Measurements from ENCODE around the gene HLA-B.

The HLA-B gene

DNA sequence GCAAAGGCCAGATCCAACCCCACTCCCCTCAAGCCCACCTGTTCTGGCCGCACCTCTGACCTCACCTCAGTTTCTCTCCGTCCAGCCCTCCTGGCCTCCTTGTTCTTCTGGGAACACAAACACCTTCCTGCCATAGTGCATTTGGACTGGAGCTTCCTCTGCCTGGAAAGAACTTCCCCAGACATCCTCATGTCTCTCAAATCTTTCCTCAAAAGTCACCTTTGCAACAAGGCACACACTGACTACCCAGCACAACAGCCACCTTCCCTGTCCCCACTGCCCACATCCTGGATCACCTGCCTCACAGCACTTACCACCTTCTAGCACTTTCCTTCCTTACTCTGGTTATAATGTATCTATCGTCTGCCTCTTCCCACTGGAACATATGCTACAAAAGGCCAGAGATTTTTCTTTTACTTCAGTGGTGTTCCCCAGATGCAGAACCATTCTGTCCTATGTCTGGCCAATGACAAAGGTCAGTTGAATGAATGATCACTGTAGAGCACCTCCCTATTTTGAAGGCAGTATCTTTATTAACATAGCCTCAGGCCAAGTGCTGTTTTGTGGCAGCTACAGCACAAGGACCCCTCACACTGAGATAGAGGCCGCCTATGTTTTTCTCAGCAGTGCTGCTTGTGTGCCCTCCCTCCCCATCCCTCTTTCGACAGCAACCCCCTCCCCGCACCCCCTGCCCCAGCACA lies 4.1 kb downstream of the HLA-B start:
- no peak for DNase-seq (ENCODE audit: low read depth in 2 of 2)

DNA sequence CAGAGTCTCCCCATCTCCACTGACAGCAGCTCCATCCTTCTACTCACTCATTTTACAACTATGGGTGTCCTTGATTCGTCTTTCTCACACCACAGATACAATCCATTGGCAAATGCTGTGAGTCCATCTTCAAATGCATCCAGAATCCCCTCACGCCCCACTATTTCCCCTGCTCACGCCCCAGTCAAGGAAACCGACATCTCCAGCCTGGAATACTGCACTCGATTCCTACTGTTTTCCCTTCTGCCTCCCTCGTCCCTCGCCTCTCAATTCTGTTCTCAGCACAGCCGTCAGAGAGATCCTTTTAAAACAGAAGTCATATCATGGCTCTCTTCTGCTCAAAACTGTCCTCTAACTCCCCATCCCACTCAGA lies 4.7 kb downstream of the HLA-B start:
- DNase-seq (ENCODE audit: low read depth in 2 of 2) = no peak

DNA sequence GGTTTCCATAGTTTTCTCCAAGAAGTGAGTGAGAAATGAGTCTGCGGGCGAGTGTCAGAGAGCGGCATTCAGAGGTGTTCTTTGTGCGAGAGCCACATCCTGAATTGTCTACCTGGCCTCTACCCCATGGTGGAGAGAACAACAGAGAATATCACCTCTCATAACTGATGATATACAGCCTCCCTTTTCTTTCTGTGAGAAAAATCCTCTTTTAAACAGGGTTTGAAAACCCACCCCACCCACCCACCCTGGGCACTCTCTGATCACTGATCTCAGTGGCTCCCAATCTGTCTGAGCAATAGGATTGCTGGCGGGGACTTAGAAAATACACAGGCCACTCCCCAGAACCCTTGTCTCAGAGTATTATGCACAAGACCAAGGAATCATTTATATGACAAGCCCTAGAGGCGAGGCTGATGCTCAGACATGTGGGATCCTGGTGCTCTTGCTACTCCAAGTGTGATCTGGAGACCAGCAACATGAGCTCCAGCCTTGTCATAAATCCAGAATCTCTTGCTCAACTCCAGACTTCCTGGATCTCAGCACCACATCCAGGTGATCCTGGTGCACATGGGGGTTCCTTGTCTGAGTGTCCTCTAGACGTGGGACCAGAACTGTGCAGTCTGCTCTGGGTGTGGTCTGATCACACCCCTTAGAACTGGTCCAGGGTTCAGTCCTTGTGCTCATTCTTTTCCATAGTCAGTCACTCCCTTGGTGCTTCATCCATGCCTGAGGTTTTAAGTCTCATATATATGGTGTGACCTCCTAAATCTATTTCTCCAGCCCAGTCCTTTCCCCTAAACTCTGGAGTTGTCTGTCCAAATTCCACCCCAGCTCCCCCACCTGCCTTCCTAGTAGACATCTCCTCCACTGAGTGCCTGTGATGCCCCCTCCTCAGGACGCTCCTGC lies 5.3 kb downstream of the HLA-B start:
- no peak for DNase-seq (ENCODE audit: low read depth in 2 of 2)

DNA sequence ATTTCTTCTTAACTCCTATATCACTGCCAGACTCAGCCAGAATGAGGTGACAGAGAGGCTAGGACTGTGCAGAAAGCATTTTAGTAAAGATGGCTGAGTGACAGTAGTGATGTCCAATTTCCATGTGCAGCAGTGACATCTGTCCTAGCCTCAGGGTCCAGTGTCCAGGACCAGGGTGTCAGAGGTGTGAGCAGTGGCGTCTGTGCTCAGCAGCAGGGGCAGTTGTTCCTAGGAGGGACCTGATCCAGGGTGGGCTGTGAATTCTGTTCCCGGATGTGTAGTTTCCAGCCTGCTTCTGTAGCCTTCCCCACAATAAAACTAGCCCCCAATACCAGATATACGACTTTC lies 6.0 kb downstream of the HLA-B start:
- no peak for DNase-seq (ENCODE audit: low read depth in 2 of 2)

DNA sequence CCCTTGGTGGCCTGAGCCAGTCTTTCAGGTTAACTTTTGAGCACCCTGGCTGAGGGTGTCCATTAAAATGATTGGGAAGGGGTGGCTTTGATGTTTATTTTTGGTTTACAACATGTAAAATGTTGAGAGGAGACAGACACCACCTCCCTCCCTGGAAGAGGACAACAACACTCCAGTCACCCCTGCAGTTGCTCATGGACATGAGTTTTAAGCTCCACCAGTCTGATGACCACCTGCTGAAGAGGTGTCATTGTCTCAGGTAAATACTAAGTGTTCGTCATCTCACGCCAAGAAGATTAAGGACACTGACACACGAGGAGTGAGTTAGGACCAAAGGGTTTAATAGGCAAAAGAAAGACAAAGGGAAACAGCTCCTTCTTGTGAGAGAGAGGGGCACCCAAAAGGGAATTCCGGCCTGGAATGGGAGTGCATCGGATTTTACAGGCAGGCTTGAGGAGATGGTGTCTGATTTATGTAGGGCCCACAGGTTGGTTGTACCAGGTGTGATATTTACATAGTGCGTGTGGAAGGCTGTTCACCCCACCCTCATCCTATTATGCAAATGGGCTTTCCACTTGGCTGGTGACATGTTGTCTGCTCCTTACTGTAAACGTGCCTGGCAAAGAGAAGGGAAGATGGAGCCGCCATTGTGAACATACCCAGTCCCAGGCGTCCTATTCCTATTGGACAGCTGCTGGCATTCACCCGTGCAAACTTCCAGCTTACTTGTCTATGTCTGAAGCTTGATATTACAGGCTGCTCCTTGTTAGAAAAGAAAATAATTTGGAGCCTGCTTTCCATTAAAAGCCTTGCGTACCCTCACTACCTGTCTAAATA lies 6.6 kb downstream of the HLA-B start:
- DNase-seq (ENCODE audit: low read depth in 2 of 2) = no peak

DNA sequence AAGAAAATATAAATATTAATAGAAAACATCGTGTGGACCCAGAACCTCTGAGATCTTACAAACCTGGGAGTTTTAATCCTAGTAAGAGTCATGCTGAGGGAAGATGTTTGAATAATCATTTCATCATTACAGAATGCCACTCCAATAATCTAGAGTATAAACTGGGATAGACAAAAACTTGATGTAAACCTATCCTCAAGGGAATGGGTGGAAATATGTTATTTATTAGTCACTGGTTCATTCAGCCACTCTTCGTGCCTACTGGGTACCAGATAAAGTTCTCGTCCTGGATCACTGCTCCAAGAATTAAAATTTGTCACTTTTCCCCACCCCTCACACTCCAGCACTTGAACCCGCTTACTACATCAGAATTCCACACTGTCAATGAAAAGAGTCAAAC lies 7.7 kb downstream of the HLA-B start:
- no peak for DNase-seq (ENCODE audit: low read depth in 2 of 2)

DNA sequence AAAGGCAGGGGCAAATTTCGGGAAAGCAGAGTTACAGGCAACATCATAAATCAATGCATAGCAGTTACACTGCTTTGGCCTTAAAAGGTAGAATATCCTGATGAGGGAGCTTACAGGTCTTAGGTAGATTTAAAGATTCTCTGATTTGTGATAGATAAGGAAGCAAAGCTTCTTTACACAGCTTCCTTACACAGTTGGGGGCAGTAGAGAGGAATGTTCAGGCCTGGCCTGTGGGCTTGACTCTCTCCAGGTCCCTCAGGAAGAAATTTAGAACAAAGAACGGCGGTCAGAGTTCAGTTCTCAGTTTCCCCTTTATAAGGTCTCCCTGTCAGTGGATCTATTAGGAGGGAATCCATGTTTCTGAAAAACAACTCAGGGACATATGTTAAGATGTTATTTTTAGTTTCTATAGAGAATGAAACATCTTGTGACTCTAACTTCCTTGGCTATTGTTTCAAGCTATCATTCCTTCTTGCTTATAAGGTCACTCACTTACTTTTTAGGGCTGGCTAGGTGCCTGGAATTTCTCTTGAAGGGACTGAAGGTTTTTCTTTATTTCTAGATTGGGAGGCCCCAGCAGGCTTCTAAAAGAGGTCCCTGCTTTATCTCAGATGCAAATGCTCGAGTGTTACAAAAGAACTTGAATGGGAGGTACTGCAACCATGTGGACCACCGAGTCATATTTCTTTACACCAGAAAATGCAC lies 11.8 kb downstream of the HLA-B start:
- DNase-seq (ENCODE audit: low read depth in 2 of 2) = no peak

DNA sequence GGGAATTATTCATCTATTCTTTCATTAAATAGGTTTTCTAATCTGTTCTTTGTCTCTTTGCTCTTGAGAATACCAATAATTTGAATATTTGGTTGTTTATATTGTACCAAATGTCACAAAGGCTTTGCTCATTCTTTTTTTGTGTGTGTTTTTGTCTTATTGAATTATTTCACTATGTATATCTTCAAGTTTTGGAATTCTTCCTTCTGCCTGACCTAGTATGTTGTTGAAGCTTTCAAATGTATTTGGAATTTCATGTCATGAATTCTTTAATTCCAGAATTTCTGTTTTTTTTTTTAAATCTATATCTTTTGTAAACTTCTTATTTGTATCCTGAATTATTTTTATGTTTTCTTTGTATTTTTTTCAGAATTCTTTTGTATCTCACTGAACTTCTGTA lies 16.8 kb downstream of the HLA-B start:
- DNase-seq (ENCODE audit: low read depth in 2 of 2) = no peak

DNA sequence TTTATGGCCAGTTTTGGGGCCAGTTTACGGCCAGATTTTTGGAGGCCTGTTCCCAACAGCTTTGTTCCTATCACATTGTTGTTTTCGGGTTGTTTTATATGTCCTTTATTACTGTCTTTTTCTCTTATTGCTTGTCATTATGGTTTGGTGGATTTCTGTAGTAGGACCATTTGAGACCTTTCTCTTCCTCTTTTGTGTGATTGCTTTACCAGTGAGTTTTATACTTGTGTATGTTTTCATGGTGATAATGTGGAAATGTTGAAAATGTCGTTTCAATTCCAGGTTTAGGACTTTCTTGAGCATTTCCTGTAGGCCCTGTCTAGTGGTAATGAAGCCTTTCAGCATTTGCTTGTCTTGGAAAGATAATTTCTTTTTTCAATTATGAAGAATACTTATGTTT lies 17.8 kb downstream of the HLA-B start:
- no peak for DNase-seq (ENCODE audit: low read depth in 2 of 2)

DNA sequence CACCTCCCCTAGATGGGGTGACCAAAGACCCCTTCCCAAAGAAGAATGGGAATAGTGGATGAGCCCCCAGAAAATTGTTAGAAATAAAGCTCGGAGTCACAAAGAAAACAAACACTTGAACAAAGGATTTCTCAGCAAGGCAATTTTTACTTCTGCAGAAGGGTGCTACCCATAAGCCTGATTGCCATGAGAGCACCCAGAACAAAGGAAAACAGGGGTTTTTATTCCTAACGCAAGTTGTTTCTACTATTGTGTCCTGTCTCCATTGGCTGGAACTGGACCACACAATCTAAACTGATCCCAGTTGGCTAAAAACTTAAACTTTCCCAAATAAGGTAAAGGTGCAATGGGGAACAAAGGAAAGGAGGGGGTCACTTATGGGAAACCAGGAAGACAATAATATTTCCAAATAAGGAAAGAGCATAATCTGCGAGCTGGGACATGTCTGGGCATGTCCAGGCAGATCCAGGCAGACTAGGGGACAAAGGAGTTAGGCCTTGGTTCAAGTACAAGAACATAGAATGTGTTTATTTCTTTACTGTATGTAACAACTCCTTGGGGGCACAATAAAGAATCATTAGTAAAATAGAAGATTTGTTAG lies 20.0 kb downstream of the HLA-B start:
- DNase-seq (ENCODE audit: low read depth in 2 of 2) = no peak

DNA sequence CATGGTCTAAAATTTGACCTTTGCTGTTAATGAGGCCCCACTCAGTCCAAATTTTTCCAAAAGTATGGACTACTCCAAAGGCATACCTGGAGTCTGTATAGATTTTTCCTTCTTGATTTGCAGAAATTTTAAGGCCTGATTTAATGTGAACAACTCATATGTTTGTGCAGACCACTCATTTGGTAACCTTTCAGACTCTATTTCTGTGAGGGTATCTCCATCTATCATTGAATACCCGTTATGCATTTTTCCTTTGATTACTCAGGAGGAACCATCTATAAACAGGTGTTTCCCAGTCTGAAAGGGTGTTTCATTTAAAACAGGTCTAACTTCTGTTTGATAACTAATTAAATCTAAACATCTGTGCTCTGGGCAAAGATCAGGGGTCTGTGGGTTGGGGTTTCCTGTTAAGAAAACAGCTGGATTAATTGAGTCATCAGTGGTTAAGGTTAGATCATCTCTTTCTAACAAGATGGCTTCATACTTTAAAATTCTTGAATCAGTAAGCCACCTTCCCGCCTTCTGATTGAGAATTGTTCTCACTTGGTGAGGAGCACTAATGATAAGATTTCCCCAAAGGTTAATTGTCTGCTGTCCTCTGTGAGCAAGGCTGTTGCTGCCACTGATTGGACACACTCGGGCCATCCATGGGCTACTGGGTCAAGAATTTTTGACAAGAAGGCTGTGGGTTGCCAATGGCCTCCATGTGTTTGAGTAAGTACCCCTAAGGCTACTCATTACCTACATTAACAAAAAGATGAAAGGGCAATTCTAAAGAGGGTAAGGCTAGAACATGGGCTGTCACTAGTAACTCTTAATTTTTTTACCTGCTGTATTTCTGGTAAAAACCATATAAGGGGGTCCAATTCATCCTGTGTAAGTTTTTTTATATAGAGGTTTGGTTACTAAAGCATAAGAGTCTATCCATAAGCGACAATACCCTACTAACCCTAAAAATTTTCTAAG lies 24.1 kb downstream of the HLA-B start:
- DNase-seq (ENCODE audit: low read depth in 2 of 2) = no peak

DNA sequence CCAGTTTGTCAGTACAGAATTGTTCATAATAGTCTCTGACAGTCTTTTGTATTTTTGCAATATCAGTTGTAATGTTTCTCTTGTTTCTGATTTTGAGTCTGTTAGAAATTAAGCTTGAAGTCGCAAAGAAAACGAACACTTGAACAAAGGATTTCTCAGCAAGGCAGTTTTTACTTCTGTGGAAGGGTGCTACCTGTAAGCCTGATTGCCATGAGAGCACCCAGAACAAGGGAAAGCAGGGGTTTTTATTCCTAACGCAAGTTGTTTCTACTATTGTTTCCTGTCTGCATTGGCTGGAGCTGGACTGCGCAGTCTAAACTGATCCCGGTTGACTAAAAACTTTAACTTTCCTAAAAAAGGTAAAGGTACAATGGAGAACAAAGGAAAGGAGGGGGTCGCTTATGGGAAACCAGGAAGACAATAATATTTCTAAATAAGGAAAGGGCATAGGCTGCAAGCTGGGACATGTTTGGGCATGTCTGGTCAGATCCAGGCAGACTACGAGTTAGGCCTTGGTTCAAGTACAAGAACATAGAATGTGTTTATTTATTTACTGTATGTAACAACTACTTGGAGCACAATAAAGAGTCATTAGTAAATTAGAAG lies 28.5 kb downstream of the HLA-B start:
- no peak for DNase-seq (ENCODE audit: low read depth in 2 of 2)

DNA sequence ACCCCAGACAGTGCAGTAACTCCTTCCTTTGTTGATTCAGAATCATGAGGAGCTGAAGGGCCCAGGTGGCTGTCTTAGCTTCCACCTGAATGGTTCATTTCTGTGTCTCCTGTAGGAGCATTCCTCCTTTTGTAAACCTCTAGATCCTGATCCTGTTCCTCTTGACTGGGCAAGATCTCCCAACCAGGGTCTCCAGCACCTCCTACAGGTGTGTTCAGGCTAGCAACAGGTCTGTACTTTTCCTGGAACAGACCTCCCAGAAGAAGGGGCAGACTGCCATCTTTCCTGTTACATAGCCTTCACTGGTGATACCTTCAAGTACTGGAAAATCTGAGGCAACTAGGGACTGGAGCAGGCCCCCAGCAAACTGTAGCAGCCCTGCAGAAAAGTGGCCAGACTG lies 35.2 kb downstream of the HLA-B start:
- no peak for DNase-seq (ENCODE audit: low read depth in 2 of 2)

DNA sequence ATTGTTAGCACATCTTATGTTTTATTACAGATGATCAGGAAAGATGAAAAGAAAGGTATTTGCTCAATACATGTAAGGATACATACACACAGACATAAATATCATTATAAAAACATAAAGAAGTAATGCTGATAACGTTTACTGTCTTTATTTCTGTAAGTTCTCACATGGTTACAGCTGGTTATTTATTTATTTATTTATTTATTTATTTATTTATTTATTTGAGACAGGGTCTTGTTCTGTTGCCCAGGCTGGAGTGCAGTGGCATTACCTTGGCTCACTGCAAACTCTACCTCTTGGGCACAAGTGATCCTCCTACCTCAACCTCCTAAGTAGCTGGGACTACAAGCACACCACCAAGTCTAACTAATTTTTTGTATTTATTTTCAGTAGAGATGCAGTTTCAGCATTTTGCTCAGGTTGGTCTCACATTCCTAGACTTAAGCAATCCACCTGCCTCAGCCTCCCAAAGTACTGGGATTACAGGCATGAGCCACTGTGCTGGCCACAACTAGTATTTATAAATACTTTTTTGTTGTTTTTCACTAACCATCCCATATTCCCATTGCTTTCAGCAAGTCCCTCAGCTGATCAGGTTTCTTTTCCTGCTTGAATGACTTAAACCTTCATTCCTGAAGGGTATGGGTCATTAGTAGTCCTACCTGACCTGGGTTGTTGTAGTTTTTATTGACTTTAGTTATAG lies 35.8 kb downstream of the HLA-B start:
- no peak for DNase-seq (ENCODE audit: low read depth in 2 of 2)

DNA sequence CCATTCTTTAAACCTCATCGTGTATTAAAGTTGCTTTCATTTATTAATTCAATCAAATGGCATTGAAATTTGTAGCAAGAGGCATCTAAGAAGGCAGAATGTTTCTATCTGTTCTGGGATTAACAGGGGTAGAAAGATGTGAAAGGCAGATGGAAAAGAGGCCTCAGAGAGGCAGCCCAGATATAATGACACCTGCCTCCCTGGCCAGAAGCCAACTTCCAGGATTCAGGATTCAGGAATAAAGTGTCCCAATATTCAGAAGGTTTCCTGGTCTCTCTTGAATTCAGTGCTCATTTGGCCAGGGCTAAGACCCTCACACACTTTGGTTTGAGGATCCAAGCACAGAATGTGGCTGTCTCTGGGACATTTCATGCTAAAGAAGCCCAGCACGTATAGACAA lies 39.9 kb downstream of the HLA-B start:
- DNase-seq (ENCODE audit: low read depth in 2 of 2) = no peak

DNA sequence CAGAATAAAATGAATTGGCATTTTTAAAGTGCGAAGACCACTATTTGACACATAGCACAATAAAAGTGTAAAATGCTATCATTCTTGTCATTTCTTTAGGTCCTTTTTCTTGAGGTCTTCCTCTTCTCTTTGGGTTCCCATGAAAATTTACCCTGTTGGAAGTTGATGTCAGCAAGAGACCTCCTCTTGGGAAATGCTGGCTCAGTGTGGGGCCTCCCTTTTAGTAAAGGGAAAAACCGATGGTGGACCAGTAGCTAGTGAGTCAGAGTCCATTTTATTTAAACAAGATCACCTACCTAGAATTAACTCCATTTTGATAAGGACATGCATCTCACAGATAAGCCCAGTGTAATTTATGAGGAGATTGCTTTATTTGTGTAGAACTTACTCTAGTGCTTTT lies 47.3 kb downstream of the HLA-B start:
- no peak for DNase-seq (ENCODE audit: low read depth in 2 of 2)

DNA sequence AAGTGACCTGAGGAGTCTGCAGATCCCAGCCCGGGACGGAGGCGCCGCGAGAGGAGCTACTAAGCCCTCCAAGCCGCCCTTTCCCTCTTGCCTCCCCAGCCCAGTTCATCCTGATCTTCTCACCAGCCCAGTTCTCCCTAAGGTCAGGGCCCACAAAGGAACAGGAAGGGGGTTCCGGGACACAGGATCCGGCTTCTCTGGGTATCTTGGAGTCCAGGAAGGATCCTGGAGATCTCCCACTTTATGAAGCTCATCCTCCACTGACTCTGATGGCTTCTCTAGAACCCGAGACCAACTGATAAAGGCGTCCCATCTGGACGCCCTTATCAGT lies 48.2 kb downstream of the HLA-B start:
- no peak for DNase-seq (ENCODE audit: low read depth in 2 of 2)

DNA sequence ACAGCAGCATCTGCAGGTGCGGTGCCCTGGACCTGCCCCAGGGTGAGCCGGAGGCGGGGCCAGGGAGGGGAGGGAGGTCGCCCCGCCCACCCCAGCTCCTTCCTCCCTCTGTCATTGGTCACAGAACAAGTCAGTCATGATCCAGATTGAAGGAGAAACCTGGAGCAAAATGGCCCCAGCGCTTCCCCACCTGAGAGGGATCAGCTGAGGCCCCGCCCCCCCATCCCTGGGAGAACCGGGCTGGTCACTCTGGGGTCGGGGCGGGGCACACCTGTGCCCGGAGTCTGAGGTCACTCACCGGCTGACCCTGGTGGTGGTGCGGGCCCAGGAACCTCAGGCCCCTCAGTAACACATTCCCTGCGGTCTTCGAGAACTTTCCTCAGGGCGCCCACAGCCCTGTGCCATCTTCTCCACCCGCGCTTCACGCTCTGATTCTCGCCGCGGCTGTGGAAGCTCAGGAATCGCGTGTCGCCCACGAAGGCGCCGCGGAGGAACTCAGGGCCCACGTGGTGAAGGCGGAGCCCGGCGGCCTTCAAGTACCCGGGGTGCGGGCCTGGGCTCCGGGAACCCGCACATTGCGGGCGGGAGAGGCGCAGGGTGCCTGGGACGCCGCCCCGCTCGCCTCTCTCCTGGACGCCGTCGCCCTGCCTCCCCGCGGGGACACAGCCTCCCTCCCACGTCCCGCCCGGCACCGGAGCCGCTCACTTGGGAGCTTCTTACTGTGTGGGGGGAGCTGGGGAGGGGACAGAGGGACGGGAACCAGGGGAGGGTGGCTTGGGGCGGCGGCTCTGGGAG lies 48.7 kb downstream of the HLA-B start:
- DNase-seq (ENCODE audit: low read depth in 2 of 2) = peak; percentile 43 to 64

DNA sequence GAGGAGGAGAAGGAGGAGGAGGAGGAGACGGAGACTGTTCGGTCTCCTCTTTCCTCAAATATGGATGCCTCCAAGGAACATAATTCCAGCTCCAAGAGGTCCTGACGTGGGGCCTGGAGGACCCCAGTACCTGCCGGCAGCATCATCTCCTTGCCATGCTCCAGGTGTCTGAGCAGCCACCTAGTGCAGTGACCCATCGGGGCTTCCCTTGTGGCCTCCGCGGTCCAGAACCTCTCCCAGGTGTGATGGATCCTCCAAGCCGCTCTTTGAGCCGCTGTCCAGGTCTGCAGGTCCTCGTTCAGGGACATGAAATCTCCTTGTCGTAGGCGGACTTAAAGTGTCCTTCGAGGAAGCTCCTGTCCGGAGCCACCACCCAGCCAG lies 49.3 kb downstream of the HLA-B start:
- no peak for DNase-seq (ENCODE audit: low read depth in 2 of 2)

All from stimulated activated CD4-positive, alpha-beta T cell treated with anti-CD3 and anti-CD28 coated beads, Interleukin-15, amount 100 ng/mL, for 48 hours (primary cell).